ENCODE data around the gene BRIP1.

Gene BRIP1

DNA sequence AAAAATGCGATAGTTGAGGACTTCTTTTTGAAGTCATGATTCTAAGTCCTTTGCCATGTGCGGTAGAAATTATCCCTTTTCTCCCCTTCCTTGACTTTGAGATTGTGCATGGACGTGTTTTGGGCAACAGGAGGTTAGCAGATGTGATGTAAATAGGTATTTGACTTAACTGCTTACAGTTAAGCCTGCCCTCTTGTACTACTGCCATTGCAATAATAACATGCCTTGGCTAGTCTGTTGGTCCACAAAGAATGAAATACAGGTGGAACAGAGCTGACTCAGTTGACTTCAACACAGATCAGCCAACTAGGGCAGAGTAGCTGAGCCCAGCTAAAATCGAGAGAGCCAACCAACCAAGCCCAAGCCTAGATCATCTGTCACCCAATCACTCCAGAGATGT is 125.5 kb downstream of the BRIP1 start:
- H3K23ac ChIP-seq (ENCODE audit: low read length), result no peak overlapping the region
- H3K9ac ChIP-seq (ENCODE audit: low read length), result no peak overlapping the region
- DNase-seq, result no peak
- H4K8ac ChIP-seq (ENCODE audit: low read depth, low read length), result no peak overlapping the region
- H3K18ac ChIP-seq (ENCODE audit: low read length), result no peak overlapping the region
- no peaks in the 10 kb centered on the region for H3K79me1 ChIP-seq (ENCODE audit: low read length)
- no peak overlapping the region for H2BK5ac ChIP-seq (ENCODE audit: low read length)
- H3K27ac ChIP-seq (ENCODE audit: low read depth, low read length), result no peak overlapping the region
- no CpG with 5 or more reads among the region's 4 CpGs for WGBS (ENCODE audit: extremely low coverage, insufficient coverage, low lambda C conversion rate)
- H3K4me1 ChIP-seq (ENCODE audit: control insufficient read depth, low read depth, low read length), result no peaks in the 10 kb centered on the region
- H4K5ac ChIP-seq (ENCODE audit: low read length), result no peak overlapping the region
- H3K4me2 ChIP-seq (ENCODE audit: low read length), result no peak overlapping the region
- no peak overlapping the region for H3K56ac ChIP-seq (ENCODE audit: low read length)
- no peaks in the 10 kb centered on the region for H3K36me3 ChIP-seq (ENCODE audit: control insufficient read depth, insufficient read depth, low read length)
- no peak overlapping the region for H2AK5ac ChIP-seq (ENCODE audit: low read length)
- no peaks in the 10 kb centered on the region for H3K27me3 ChIP-seq (ENCODE audit: insufficient read depth, low read length, poor library complexity)
- no peak overlapping the region for H3K4me3 ChIP-seq (ENCODE audit: low read length)
- no peak overlapping the region for H2BK120ac ChIP-seq (ENCODE audit: low read depth, low read length)
- no peak overlapping the region for H3K4ac ChIP-seq (ENCODE audit: low read depth, low read length)
- no peak overlapping the region for H2BK15ac ChIP-seq (replicated peaks; ENCODE audit: low read depth)
- H3K79me2 ChIP-seq (ENCODE audit: control insufficient read depth, insufficient read depth, low read length), result no peaks in the 10 kb centered on the region

DNA sequence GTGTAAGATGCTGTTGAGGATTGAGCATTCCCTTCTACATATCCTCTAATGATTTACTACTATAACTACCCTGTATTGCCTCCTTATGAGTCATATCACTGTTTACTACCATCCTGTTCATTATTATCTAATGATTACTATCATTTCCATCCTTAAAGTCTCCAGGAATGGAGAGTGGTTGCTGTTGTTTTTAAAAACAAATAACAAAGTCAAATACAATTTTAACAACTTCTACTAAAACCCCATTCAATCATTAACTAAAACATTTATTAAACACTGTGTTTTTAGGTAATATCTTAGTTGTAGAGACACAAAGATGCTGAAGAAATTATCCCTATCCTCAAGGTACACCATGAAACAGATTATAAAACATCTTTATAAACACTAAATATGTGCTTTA is 126.9 kb downstream of the BRIP1 start:
- no peaks in the 10 kb centered on the region for H3K79me1 ChIP-seq (ENCODE audit: low read length)
- H4K5ac ChIP-seq (ENCODE audit: low read length), result no peak overlapping the region
- no peak overlapping the region for H3K4me2 ChIP-seq (ENCODE audit: low read length)
- H3K4ac ChIP-seq (ENCODE audit: low read depth, low read length), result no peak overlapping the region
- H2BK5ac ChIP-seq (ENCODE audit: low read length), result no peak overlapping the region
- no peaks in the 10 kb centered on the region for H3K36me3 ChIP-seq (ENCODE audit: control insufficient read depth, insufficient read depth, low read length)
- no peaks in the 10 kb centered on the region for H3K79me2 ChIP-seq (ENCODE audit: control insufficient read depth, insufficient read depth, low read length)
- H4K8ac ChIP-seq (ENCODE audit: low read depth, low read length), result no peak overlapping the region
- no peak overlapping the region for H3K9ac ChIP-seq (ENCODE audit: low read length)
- H3K4me1 ChIP-seq (ENCODE audit: control insufficient read depth, low read depth, low read length), result no peaks in the 10 kb centered on the region
- no peak overlapping the region for H2BK120ac ChIP-seq (ENCODE audit: low read depth, low read length)
- H3K4me3 ChIP-seq (ENCODE audit: low read length), result no peak overlapping the region
- no peak overlapping the region for H2AK5ac ChIP-seq (ENCODE audit: low read length)
- no peak for DNase-seq
- no peak overlapping the region for H3K23ac ChIP-seq (ENCODE audit: low read length)
- no peak overlapping the region for H3K18ac ChIP-seq (ENCODE audit: low read length)
- no peaks in the 10 kb centered on the region for H3K27me3 ChIP-seq (ENCODE audit: insufficient read depth, low read length, poor library complexity)
- no peak overlapping the region for H3K27ac ChIP-seq (ENCODE audit: low read depth, low read length)
- H3K56ac ChIP-seq (ENCODE audit: low read length), result no peak overlapping the region
- no peak overlapping the region for H2BK15ac ChIP-seq (replicated peaks; ENCODE audit: low read depth)

DNA sequence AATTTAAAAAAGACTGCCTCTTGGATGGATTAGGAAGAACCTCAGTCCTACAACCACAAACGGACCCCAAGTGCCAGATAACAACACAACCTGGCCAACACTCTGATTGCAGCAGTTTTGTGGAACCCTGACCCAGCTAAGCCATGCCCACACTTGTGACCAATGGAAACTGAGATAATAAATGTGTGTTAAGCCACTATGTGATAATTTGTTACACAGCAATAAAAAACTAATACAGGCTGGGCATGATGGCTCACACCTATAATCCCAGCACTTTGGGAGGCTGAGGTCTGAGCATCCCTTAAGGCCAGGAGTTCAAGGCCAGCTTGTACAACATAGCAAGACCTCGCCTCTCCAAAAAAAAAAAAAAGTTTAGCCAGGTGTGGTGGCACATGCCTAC is 127.5 kb downstream of the BRIP1 start:
- no CpG with 5 or more reads among the region's 2 CpGs for WGBS (ENCODE audit: extremely low coverage, insufficient coverage, low lambda C conversion rate)
- Histone ChIP-seq H3K4ac (ENCODE audit: low read depth, low read length) (no peak overlapping the region), H3K9ac (ENCODE audit: low read length) (no peak overlapping the region), H3K18ac (ENCODE audit: low read length) (no peak overlapping the region), H3K27me3 (ENCODE audit: insufficient read depth, low read length, poor library complexity) (no peaks in the 10 kb centered on the region), H2BK5ac (ENCODE audit: low read length) (no peak overlapping the region), H2AK5ac (ENCODE audit: low read length) (no peak overlapping the region), H3K4me3 (ENCODE audit: low read length) (no peak overlapping the region), H2BK120ac (ENCODE audit: low read depth, low read length) (no peak overlapping the region), H3K79me1 (ENCODE audit: low read length) (no peaks in the 10 kb centered on the region), H3K4me1 (ENCODE audit: control insufficient read depth, low read depth, low read length) (no peaks in the 10 kb centered on the region), H3K23ac (ENCODE audit: low read length) (no peak overlapping the region), H3K36me3 (ENCODE audit: control insufficient read depth, insufficient read depth, low read length) (no peaks in the 10 kb centered on the region), H3K79me2 (ENCODE audit: control insufficient read depth, insufficient read depth, low read length) (no peaks in the 10 kb centered on the region), H3K4me2 (ENCODE audit: low read length) (no peak overlapping the region), H3K27ac (ENCODE audit: low read depth, low read length) (no peak overlapping the region), H2BK15ac (replicated peaks; ENCODE audit: low read depth) (no peak overlapping the region), H3K56ac (ENCODE audit: low read length) (no peak overlapping the region), H4K5ac (ENCODE audit: low read length) (no peak overlapping the region), H4K8ac (ENCODE audit: low read depth, low read length) (no peak overlapping the region)
- DNase-seq, result no peak

GRCh38 chr17:61734466-61734865 is 128.9 kb downstream of the BRIP1 start:
- no peak overlapping the region for H2BK15ac ChIP-seq (replicated peaks; ENCODE audit: low read depth)
- H3K56ac ChIP-seq (ENCODE audit: low read length), result no peak overlapping the region
- no peak overlapping the region for H3K27ac ChIP-seq (ENCODE audit: low read depth, low read length)
- H3K4me3 ChIP-seq (ENCODE audit: low read length), result no peak overlapping the region
- H3K4me2 ChIP-seq (ENCODE audit: low read length), result no peak overlapping the region
- H2BK5ac ChIP-seq (ENCODE audit: low read length), result no peak overlapping the region
- H3K27me3 ChIP-seq (ENCODE audit: insufficient read depth, low read length, poor library complexity), result no peaks in the 10 kb centered on the region
- H3K36me3 ChIP-seq (ENCODE audit: control insufficient read depth, insufficient read depth, low read length), result no peaks in the 10 kb centered on the region
- no peak for DNase-seq
- no peak overlapping the region for H3K4ac ChIP-seq (ENCODE audit: low read depth, low read length)
- no peak overlapping the region for H2AK5ac ChIP-seq (ENCODE audit: low read length)
- H3K9ac ChIP-seq (ENCODE audit: low read length), result no peak overlapping the region
- H4K5ac ChIP-seq (ENCODE audit: low read length), result no peak overlapping the region
- H3K4me1 ChIP-seq (ENCODE audit: control insufficient read depth, low read depth, low read length), result no peaks in the 10 kb centered on the region
- H3K79me2 ChIP-seq (ENCODE audit: control insufficient read depth, insufficient read depth, low read length), result no peaks in the 10 kb centered on the region
- no peak overlapping the region for H3K23ac ChIP-seq (ENCODE audit: low read length)
- H3K79me1 ChIP-seq (ENCODE audit: low read length), result no peaks in the 10 kb centered on the region
- H3K18ac ChIP-seq (ENCODE audit: low read length), result no peak overlapping the region
- no peak overlapping the region for H2BK120ac ChIP-seq (ENCODE audit: low read depth, low read length)
- no peak overlapping the region for H4K8ac ChIP-seq (ENCODE audit: low read depth, low read length)

GRCh38 chr17:61734012-61734411 is 129.3 kb downstream of the BRIP1 start:
- no peaks in the 10 kb centered on the region for H3K4me1 ChIP-seq (ENCODE audit: control insufficient read depth, low read depth, low read length)
- no peak overlapping the region for H4K5ac ChIP-seq (ENCODE audit: low read length)
- no peak overlapping the region for H3K27ac ChIP-seq (ENCODE audit: low read depth, low read length)
- H3K4me3 ChIP-seq (ENCODE audit: low read length), result no peak overlapping the region
- no peak overlapping the region for H3K9ac ChIP-seq (ENCODE audit: low read length)
- WGBS (ENCODE audit: extremely low coverage, insufficient coverage, low lambda C conversion rate), result no CpG with 5 or more reads among the region's 3 CpGs
- H4K8ac ChIP-seq (ENCODE audit: low read depth, low read length), result no peak overlapping the region
- no peaks in the 10 kb centered on the region for H3K79me1 ChIP-seq (ENCODE audit: low read length)
- H2AK5ac ChIP-seq (ENCODE audit: low read length), result no peak overlapping the region
- no peak overlapping the region for H2BK5ac ChIP-seq (ENCODE audit: low read length)
- H3K4ac ChIP-seq (ENCODE audit: low read depth, low read length), result no peak overlapping the region
- H3K79me2 ChIP-seq (ENCODE audit: control insufficient read depth, insufficient read depth, low read length), result no peaks in the 10 kb centered on the region
- H3K18ac ChIP-seq (ENCODE audit: low read length), result no peak overlapping the region
- H2BK120ac ChIP-seq (ENCODE audit: low read depth, low read length), result no peak overlapping the region
- no peak overlapping the region for H3K4me2 ChIP-seq (ENCODE audit: low read length)
- H2BK15ac ChIP-seq (replicated peaks; ENCODE audit: low read depth), result no peak overlapping the region
- H3K56ac ChIP-seq (ENCODE audit: low read length), result no peak overlapping the region
- no peak overlapping the region for H3K23ac ChIP-seq (ENCODE audit: low read length)
- no peaks in the 10 kb centered on the region for H3K36me3 ChIP-seq (ENCODE audit: control insufficient read depth, insufficient read depth, low read length)
- H3K27me3 ChIP-seq (ENCODE audit: insufficient read depth, low read length, poor library complexity), result no peaks in the 10 kb centered on the region
- no peak for DNase-seq

- Histone ChIP-seq H3K56ac (ENCODE audit: low read length) (no peak overlapping the region), H2AK5ac (ENCODE audit: low read length) (no peak overlapping the region), H3K23ac (ENCODE audit: low read length) (no peak overlapping the region), H2BK15ac (replicated peaks; ENCODE audit: low read depth) (no peak overlapping the region), H3K79me2 (ENCODE audit: control insufficient read depth, insufficient read depth, low read length) (no peaks in the 10 kb centered on the region), H4K8ac (ENCODE audit: low read depth, low read length) (no peak overlapping the region), H2BK5ac (ENCODE audit: low read length) (no peak overlapping the region), H4K5ac (ENCODE audit: low read length) (no peak overlapping the region), H3K27me3 (ENCODE audit: insufficient read depth, low read length, poor library complexity) (no peaks in the 10 kb centered on the region), H3K4me2 (ENCODE audit: low read length) (no peak overlapping the region), H3K27ac (ENCODE audit: low read depth, low read length) (no peak overlapping the region), H3K4ac (ENCODE audit: low read depth, low read length) (no peak overlapping the region), H3K18ac (ENCODE audit: low read length) (no peak overlapping the region), H3K4me1 (ENCODE audit: control insufficient read depth, low read depth, low read length) (no peaks in the 10 kb centered on the region), H3K36me3 (ENCODE audit: control insufficient read depth, insufficient read depth, low read length) (no peaks in the 10 kb centered on the region), H3K4me3 (ENCODE audit: low read length) (no peak overlapping the region), H2BK120ac (ENCODE audit: low read depth, low read length) (no peak overlapping the region), H3K9ac (ENCODE audit: low read length) (no peak overlapping the region), H3K79me1 (ENCODE audit: low read length) (no peaks in the 10 kb centered on the region)
- no peak for DNase-seq
- WGBS (ENCODE audit: extremely low coverage, insufficient coverage, low lambda C conversion rate), result no CpG with 5 or more reads among the region's 5 CpGs
These were observed 130.3 kb downstream of the BRIP1 start for GRCh38 chr17:61733021-61733420.
